Hematopoietic multipotent progenitor cell treated with erythropoietin and hydrocortisone succinate and interleukin-3 and kit ligand, for 15 days (in vitro differentiated cells): ENCODE data around the gene IFIT2.
"Not testable (repeated sequence)": the region's sequence is repeated elsewhere in the genome, so short reads cannot be mapped to it uniquely, and the experiment has no call there.

ENCODE experiments used
- DNase-seq: peaks from one replicate; pipeline ENCODE4 v3.0.0-alpha.2; 2015; ENCODE audit warnings: low spot score

The IFIT2 gene, protein sequence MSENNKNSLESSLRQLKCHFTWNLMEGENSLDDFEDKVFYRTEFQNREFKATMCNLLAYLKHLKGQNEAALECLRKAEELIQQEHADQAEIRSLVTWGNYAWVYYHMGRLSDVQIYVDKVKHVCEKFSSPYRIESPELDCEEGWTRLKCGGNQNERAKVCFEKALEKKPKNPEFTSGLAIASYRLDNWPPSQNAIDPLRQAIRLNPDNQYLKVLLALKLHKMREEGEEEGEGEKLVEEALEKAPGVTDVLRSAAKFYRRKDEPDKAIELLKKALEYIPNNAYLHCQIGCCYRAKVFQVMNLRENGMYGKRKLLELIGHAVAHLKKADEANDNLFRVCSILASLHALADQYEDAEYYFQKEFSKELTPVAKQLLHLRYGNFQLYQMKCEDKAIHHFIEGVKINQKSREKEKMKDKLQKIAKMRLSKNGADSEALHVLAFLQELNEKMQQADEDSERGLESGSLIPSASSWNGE

DNA sequence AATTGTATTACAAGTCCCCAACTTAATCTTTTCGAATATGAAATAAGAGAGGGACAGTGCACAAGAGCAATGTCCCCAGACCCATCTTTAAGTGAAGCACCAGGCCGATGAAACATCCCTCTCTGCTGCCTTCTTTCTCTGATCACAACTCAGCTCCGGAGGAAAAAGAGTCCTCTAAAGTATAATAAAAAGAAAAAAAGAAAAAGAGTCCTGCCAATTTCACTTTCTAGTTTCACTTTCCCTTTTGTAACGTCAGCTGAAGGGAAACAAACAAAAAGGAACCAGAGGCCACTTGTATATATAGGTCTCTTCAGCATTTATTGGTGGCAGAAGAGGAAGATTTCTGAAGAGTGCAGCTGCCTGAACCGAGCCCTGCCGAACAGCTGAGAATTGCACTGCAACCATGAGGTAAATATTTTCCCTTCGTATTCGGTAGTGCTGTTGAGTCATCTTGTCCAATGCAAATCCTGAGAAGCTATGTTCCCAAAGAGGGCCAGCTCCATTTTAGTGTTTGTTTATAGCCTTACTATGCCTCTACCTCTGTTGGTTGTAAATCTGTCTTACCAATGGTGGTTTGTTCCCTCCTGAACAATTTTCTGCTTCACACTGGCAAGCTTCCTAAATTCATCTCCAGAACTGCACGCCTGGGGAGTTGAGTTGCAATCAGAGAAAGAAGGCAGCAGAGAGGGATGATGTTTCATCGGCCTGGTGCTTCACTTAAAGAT lies at the start of gene IFIT2:
Gene IFIT2 (plus strand): TSS at position 326 of the 725 bp plus-strand sequence. CDS start 78 bp downstream, at position 404.
- peak; percentile 67 for DNase-seq

DNA sequence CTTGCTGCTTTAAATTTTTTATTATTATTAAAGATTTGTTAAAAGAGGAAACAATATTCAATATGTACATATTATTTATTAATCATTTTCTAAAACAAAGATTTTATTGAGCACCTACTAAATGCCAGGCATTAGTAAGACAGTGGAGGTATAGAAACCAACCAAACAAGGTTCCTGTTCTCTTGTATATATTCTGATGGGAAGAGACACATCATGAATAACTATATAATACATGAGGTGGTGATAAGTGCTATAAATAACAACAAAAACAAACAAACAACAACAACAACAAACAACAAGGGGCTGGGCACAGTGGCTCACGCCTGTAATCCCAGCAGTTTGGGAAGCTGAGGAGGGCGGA lies 49.6 kb upstream of the IFIT2 start:
- DNase-seq = no peak

DNA sequence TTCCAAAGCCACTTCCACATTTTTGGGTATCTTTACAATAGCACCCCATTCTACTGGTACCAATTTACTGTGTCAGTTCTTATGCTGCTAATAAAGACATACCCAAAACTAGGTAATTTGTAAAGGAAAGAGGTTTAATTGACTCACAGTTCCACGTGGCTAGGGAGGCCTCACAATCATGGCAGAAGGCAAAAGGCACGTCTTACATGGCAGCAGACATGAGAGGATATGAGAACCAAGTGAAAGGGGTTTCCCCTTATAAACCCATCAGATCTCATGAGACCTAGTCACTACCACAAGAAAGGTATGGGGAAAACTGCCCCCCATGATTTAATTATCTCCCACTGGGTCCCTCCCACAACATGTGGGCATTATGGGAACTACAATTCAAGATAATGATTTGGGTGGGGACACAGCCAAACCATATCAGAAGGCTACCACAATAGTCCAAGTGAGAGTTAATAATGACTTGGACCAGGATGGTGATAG lies 46.7 kb upstream of the IFIT2 start:
- DNase-seq = not testable (repeated sequence)

DNA sequence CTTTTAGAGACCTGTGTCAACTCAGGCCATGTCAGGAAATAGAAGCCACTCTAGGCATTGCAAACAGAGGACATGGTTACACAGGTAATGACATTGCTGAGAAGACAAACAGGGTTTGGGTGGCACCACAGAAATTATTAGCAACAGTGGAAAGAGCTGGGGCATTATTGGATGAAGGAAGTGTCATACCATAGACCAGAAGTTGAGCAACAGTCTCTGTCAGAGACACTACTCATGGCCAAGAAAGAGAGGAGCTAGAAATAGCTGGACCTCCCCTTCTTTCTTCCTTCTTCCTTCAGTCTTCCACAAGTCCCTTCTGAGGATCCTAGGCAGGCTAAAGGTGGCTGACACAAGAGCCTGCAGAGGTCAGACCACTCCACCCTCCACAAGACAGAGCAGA lies 46.1 kb upstream of the IFIT2 start:
- DNase-seq = no peak

DNA sequence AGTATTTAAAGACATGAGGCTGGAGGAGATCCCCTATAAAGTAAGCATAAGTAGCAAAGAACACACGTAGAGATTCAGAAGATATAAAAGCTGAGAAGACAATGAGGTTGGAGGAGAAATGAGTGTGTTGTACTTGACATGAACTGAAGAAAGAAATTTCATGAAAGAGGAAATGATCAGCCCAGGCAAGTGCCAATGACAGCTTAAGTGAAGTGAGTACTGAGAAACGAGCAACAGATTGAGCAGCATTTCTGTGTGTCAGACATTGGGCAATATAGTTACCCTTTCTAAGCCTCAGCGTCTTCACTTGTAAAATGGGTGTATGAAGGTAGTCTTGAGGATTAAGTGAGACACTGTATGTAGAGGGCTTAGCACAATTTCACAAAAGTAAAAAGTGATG lies 45.5 kb upstream of the IFIT2 start:
- no peak for DNase-seq

DNA sequence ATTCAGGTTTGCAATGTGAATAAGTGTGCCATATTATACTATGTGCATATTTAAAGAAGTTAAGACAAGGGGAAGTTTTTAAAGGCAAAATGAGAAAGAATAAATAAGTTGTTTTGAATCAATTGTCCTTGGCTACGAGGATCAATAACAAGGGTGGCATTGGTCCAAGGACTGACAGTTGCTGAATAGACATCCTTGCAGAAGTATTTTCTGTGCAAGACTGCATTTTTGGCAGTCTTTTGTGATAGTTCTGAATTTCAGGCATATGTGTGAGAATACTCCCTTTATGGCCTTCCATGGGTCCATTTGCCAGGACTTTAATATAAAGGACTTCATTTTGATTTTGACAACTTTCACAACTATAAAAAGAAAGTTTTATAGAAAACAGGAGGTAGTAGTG lies 44.9 kb upstream of the IFIT2 start:
- DNase-seq = no peak

DNA sequence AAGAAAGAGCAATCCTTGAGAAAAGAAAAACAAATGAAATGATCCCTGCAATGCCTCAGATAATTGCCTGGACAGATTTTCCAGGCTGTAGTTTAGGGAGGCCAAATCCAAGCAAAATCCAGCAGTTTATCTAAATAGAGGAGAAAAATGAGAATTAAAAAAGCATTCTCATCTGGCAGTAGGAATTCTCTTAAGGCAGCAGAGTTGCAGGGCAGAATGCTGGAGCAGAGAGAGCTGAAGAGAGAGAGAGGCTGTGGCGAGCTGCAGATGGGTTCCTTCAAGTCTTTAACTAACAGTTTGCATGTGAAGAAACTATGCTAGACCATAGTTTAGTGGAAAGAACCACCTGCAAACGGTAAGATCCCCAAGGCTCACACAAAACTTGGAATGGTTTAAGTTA lies 44.3 kb upstream of the IFIT2 start:
- no peak for DNase-seq

DNA sequence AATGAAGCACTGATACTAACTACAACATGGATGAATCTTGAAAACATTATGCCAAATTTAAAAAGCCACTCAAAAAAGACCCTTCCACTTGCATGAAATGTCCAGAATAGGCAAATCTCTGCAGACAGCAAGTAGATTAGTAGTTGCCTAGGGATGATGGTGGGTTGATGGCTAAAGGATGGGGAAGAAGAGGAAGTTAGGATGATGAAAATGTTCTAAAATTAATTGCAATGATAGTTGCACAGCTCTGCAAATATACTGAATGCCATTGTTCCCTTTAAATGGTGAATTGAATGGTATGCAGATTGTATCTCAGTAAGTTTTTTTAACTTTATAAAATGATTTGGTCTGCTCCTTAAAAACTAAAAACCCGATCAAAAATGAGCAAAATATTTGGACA lies 43.0 kb upstream of the IFIT2 start:
- no peak for DNase-seq

DNA sequence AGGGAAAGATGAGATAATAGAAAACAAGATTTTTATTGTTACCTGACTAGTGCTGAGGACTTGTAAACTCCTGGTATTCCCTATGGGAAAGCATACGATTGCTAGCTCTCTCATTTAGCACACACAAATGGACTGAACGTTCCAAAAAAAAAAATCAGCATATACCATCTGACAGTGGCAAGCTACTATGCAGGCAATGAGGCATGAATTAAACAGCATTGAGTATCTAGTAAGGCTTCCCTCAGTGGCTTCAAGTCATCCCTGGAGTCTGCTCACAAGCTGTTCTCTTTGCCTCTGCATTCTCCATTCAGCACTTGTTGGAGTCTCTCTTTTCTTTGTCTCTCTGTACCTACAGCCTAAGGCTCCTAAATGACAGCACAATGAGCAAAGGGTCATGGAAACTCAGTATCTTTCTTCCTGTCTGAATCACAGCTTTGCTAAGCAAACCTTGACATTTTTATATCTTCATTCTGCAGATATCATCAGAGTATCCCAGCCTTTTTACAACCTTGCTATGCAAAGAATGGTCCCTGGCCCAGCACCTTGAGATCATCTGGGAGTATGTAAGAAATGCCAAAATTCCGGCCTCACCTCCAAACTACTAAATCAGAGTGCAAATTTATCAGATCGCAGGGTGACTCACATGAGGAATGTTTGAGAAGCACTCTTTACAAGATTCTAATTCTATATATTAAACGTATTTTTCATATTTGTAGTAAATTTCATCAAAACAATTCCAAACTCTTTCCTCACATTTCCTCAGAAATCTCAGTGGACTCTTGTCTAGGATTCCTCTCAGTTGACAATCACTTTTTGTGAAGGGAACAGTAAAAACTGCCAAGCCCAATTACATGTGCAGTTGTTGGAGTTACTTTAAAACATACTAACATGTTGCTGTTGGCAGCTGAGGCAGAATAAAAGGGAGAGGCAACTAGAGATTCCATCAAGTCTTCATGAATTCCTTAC lies 39.5 kb upstream of the IFIT2 start:
- DNase-seq = no peak

DNA sequence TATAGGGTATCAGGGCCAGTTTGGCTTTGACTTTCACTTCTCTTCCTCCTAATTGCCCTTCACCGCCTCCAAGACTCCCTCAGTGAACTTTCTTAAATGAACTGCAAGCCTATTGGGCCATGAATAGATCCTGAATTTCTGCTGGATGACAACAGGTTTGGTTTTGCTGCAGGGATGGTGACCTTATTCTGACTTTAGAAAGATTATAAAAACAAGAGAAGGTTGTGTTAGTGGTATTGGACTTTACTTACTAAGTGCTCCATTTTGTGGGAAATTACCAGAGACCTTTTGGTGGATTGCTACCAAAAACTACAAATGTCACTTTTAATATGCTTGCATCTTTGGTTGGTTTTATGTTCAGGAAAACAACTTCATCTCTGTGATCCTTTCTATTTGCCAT lies 38.8 kb upstream of the IFIT2 start:
- DNase-seq = no peak

DNA sequence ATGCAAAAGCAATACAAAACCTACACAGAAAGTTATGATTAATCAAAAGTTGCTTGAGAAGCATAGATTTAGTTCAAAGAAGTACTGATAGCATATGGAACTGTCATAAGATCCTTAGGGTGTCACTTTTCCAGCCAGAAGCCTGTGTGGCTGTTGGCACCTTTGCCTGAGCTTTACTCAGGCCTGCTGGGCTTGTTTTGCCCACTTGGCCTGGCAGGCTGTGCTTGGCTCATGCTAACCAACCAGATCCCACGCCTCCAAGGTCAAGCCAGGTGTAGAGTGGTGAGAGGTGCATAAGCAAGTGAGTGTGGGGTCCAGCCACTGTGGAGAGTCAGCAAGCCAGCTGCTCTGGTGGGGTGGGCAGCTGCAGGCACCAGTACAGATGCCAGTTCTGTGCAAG lies 38.3 kb upstream of the IFIT2 start:
- no peak for DNase-seq

DNA sequence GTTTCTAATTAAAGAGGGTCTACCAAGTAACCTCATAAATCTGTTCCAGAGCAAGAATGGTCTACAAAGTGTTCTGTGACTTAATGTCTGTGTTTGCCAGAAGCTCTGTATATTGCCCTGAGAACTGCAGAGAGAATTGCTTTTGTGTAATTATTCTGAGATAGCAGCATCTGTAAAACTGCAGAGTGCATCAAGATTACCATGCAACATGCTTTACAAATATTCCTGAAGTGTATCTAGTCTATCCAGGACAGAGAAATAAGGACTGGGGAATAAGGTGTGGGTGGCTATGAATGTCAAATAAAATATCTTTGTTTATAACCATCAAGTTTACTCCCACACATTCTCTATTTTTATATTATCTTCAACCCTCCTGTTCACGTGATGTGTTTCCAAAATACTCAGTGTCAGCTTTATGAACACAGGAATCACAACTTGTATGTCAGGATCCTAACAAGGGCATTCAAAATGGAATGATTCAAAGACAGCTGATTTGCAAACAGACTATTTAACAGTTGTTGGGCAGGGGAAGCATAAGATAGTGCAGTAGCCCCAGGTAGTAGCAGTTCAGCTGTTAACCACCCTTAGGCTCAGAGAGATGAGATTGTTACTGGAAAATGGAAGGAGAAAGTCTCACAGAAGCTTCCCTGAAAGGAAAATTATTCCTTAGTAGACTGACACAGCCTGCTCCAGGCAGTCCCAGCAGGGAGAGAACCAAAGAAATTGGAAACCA lies 35.0 kb upstream of the IFIT2 start:
- no peak for DNase-seq

DNA sequence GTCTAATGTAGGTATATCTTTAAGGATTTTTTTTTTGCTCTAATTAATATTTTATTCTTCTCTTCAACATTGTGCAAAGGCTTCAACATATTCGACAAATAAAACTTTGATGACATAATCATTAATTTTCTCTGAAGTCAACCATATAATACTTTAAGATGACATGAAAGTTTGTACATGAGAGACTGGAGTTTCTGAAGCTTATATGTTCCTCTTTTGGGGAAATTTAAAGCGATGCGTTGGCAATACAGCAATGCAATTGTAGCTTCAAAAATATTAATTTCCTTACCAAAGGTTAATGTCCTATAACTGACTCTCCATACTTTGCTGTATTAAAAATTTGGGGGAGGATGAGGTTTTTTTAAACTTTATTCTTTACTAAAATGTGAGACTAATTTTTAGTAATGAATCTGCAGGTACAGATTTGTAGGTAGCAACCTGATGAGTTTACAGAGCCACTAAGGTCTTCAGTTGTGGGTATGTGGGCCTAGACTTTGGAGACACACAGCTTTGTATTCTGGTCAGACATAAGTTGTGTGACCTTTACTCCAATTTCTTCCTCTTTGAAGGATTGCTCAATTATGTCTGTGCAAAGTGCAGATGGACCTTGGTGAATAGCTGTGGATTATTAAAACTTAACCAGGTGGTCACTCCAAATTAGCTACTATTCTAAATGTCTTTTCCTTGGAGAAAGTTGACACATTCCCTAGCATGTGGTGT lies 32.3 kb upstream of the IFIT2 start:
- DNase-seq = no peak

DNA sequence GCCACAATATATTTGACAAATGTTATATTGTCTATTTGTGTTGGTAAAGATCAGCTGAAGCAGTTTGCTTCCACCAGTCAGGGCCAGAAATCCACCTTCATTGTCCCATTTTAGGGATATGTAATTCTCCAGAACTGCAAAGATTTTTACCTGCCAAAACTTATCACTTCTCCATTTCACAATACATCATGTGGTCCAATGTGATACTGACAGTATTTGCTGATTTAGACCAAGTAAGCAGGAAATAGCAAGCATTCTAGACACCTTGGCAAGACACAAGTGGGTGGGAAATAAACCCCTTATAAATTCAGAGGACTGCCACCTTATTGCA lies 31.7 kb upstream of the IFIT2 start:
- no peak for DNase-seq

DNA sequence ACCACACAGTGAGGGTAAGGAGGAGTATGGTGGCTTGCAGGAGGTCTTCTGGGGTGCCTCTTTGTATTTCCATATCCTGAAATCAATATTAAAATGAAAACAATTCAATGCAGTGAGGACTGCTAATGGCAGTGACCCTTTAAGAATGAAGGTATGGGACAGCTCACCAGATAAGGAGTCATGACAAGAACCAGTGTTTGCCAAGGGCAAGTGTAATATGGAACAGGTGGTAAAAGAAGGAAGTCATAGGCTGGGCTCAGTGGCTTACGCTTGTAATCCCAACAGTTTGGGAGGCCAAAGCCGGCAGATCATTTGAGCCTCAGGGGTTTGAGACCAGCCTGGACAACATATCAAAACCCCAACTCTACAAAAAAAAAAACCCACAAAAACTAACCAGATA lies 30.3 kb upstream of the IFIT2 start:
- DNase-seq = no peak

DNA sequence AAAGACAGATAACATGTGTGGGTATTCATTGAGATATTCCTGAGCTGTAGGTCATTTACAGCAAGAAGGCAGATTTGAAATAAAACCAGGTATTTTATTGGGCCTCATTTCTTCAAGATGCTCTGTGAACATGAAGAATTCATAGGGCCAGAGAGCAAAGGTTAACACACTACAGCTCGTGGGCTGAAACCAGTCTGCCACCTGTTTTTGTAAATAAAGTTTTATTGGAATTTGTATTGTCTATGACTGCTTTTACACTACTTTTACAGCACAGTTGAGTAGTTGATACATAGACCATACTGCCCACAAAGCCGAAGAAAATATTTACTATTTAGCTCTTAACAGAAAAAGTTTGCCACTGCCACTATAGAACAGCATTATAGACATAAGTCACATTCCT lies 28.2 kb upstream of the IFIT2 start:
- no peak for DNase-seq

DNA sequence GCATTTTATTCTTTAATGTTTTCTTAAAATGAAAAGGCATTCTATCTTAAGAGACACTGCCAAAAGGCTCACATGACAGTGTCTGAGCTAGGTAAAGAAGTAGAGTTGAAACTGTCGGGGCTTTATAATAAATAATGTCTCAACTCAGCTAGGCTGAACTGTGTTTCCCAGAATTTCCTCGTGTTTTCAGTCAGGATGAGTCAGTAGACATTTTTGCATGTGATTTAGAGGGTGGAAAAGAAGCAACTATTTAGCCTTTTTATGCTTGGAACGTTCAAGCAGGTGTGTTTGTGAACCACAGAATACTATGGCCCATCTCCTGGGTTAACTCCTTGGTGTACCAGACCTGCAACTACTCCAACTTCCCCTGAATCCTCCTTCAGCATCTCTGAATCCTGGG lies 26.9 kb upstream of the IFIT2 start:
- DNase-seq = no peak

DNA sequence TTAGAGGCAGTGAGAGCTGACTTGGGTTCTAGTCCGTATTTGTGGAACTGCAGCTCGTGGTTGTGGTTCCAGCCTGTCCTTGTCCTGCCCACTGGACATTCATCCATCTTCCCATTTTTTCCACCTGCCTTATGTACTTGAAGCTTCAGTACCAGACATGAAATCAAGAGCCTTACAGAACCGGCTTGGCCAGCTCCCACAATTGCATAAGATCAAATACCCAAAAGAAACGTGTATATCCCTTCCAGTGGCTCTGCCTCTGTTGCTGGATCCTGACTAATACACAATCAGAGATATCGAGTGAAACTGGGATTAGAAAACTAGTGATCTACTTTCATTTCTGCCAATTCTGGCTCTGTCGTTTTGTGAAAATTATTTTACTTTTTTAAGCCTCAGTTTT lies 26.5 kb upstream of the IFIT2 start:
- DNase-seq = no peak

DNA sequence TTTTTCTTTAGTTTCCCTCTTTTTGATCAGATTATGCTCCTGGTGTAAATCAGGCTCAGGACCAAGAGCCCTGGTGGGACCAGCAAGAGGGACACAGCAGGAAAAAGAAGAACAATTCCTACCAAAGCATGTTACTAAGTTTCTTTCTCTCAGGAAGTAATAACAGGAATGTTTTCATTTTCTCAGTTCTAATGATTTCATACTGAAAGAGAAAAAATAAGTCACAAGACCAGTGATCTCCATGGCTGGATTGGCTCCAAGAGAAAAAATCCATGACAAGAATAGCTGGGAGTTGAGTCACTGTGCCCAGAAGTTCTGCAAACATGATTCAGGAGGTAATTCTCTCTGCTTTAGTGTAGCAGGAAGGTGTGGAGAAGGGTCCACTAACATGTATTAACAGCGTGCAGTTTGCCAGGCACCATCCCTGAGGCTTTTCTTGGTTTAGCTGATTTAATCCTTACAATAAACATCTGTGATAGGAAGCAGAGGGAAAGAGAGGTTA lies 23.8 kb upstream of the IFIT2 start:
- no peak for DNase-seq

DNA sequence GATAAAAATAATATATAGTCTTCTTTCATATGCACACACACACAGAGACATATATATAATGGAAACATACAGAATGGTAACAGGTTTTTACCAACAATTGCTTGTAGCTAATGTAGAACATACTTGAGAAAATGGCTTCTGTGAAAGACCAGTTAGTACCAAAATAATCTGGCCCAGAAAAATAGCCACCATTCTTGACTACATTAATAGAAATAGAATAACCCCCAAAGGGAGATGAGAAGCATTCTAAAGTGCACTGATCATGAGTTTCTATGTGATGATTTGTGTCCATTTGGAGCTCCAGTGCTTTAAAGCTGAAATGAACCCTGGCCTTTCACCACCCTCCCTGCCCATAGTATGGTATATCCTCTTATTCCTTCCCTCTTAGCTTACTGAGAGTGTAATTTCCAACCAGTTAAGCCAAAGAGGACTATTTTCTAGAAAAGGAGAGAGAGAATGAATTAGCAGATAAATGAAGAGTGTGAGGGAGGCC lies 22.9 kb upstream of the IFIT2 start:
- no peak for DNase-seq

DNA sequence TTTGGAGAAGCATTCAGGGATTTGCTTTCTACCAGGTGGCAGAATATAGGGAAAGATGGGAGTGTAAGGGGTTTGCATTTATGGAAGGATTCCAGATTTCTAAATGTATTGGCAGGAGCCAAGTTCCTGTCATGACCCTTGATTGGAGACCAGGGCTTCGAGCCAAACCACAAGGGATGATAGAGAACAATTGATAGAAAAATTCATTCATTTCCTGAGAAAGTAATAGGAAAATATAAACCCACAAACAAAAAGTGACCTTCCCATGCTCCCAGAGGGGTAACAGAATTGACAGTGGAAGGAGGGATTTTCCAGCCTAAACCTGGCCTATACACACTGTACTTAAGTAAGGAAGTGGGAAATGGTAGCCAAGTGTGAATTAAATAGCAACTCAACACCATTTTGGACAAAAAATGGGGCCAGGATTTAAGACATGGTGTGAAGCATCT lies 22.4 kb upstream of the IFIT2 start:
- no peak for DNase-seq
